AG04450 (cell line): ENCODE data around the gene RTP5. TPM values are rescaled to one million over a fixed set of nuclear protein-coding genes. Genes with fewer than 3 reads are reported as not detected.

Experiments used
- CTCF ChIA-PET: fragments of 300-600, 350-600 bp; formaldehyde crosslinking; extraction: SDS; loops from one replicate; lab custom pipeline; 2022; ENCODE audit warnings: antibody characterized with exemption, inconsistent platforms; lab: Charles Lee
- POLR2A ChIA-PET: fragments of 350-600 bp; formaldehyde crosslinking; extraction: SDS; loops from one replicate; lab custom pipeline; 2021; ENCODE audit warnings: antibody characterized with exemption, inconsistent platforms; lab: Yijun Ruan, JAX
- DNase-seq: peaks from one replicate; pipeline ENCODE4 v3.0.0-alpha.2; 2011; ENCODE audit warnings: low read depth, low spot score
- H3K27ac ChIP-seq: one replicate; pipeline ENCODE4 v1.5.1; 2012; ENCODE audit warnings: low read depth, low read length, control low read depth
- H3K27me3 ChIP-seq: one replicate; pipeline ENCODE4 v1.6.0; 2012; ENCODE audit warnings: low read length; ENCODE audit not compliant: control insufficient read depth, insufficient read depth
- H3K4me3 ChIP-seq: 2 replicates; pipeline ENCODE4 v1.5.1; 2011; ENCODE audit warnings: mild to moderate bottlenecking, low read depth, low read length, control low read depth
- H3K9me3 ChIP-seq: 2 replicates; pipeline ENCODE4 v1.5.1; 2012; ENCODE audit warnings: low read length; ENCODE audit not compliant: control insufficient read depth, insufficient read depth
- polyA plus RNA-seq: library from polyadenylated mRNA; depleted of rRNA; stranded (reverse); fragments of >200 nt; gene quantifications from 2 replicates; pipeline ENCODE4 v1.2.3, GENCODE V29; 2011
- TF ChIP-seq, protein P1 (sequence below): IDR thresholded peaks from 2 replicates; pipeline ENCODE4 v1.5.1; 2011; ENCODE audit warnings: low read depth, low read length, control low read depth, inconsistent platforms

The RTP5 gene
- polyA plus RNA-seq, 1 experiment, result not detected

DNA sequence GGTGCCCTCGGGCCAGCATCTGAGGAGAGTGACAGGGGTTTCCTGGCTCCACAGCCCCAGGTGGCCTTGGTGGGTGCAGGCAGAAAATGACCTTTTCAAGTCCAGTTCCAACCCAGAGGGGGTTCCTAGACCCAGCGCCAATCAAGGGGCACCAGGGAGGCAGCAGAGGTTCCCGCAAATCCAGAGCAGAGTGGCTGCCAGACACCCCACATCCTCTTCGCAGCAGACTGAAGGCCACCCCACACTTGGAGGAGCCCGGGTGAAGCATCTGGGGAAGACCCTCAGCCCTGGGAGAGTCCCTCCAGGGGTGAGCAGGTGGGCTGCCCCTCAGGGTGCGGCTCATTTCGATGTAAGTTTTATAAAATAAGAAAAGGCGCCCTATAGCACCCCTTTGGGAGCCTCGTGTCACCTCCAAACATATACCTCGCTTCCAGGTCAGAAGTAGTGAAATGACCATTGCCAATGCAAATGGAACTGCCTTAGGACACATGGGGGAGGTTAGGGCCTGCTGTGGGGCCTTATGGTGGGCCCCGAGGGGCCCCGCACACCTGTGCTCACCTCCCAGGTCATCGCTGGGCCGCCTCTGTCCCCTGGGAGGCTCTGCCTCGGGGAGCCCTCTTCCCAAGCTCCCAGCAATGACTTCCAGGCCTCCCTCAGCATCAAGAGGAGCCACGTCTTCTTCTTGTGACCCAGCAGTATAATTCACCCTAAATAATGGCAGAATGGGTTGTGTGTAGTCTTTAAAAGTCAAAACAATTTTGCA, 11.0 kb downstream of the RTP5 start:
- Histone ChIP-seq H3K27ac (no peak overlapping the region), H3K9me3 (peaks cover 3% of the 10 kb centered on the region; the same call in 1 of the 2 replicates), H3K27me3 (peaks cover 2% of the 10 kb centered on the region), H3K4me3 (peak overlapping the region; percentile 73)
- no peak for DNase-seq
- TF ChIP-seq, protein P1, sequence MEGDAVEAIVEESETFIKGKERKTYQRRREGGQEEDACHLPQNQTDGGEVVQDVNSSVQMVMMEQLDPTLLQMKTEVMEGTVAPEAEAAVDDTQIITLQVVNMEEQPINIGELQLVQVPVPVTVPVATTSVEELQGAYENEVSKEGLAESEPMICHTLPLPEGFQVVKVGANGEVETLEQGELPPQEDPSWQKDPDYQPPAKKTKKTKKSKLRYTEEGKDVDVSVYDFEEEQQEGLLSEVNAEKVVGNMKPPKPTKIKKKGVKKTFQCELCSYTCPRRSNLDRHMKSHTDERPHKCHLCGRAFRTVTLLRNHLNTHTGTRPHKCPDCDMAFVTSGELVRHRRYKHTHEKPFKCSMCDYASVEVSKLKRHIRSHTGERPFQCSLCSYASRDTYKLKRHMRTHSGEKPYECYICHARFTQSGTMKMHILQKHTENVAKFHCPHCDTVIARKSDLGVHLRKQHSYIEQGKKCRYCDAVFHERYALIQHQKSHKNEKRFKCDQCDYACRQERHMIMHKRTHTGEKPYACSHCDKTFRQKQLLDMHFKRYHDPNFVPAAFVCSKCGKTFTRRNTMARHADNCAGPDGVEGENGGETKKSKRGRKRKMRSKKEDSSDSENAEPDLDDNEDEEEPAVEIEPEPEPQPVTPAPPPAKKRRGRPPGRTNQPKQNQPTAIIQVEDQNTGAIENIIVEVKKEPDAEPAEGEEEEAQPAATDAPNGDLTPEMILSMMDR, result no peak
- POLR2A ChIA-PET, result no interaction called here
- CTCF ChIA-PET, result no interaction called here

DNA sequence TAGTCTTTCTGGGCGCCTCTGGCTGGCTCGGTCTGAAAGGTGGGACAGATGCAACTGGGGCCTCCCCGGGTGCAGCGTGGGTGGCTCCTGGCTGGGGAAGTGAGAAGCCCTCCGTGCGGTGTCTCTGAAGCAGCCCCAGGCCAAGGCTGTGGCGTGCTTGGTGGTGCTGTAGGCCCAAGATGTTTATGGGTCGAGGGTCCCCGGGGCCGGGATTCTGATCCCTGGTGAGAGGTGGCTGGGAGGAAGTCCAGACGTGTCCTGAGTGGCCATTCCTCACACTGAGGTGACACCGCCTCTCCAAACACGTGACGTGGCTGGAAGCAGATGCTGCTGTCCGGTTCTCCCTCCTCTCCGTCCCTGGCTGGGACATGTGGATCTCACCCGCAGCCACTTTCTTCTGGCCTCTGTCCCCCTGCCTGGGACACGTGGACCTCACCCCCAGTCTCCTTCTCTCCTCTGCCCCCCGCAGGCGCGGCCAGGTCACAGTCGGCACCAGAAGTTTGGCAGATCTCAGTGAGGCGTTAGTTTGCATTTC, 12.6 kb downstream of the RTP5 start:
- TF ChIP-seq, protein P1, result 0 out of 2 replicates have a peak, but pooled peaks have one; percentile 13
- DNase-seq, result no peak
- Histone ChIP-seq H3K9me3 (peaks cover 4% of the 10 kb centered on the region; the same call in 1 of the 2 replicates), H3K27ac (peak overlapping the region; percentile 80), H3K4me3 (peak overlapping the region; percentile 43), H3K27me3 (peaks cover 2% of the 10 kb centered on the region)
- ChIA-PET CTCF (no interaction called here), POLR2A (interaction anchor here (1.1 kb wide), 1 partner anchor 83 kb away, joined by 3 read pairs; no protein-coding TSS in a partner anchor)

DNA sequence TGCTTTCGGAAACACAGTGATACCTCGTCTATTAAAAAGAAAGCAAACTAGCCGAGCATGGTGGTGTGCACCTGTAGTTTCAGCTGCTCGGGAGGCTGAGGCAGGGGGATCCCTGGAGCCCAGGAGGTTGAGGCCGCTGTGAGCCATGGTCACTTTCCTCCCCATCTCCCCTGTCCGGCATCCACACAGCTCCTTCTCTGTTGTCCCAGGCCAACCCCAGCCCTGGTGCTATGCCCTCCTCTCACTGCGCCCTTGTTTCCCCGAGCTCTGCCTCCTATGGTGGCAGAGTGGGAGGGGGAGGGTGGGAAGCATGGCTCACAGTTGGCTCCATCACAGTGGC, 15.4 kb downstream of the RTP5 start:
- Histone ChIP-seq H3K27ac (no peak overlapping the region), H3K9me3 (peaks cover 12% of the 10 kb centered on the region; the same call in 1 of the 2 replicates), H3K4me3 (no peak overlapping the region), H3K27me3 (no peaks in the 10 kb centered on the region)
- TF ChIP-seq, protein P1, result no peak
- POLR2A ChIA-PET, result no interaction called here
- CTCF ChIA-PET, result interaction anchor here (0.5 kb wide), 1 partner anchor 184 kb away, joined by 4 read pairs; no protein-coding TSS in a partner anchor
- DNase-seq, result no peak

DNA sequence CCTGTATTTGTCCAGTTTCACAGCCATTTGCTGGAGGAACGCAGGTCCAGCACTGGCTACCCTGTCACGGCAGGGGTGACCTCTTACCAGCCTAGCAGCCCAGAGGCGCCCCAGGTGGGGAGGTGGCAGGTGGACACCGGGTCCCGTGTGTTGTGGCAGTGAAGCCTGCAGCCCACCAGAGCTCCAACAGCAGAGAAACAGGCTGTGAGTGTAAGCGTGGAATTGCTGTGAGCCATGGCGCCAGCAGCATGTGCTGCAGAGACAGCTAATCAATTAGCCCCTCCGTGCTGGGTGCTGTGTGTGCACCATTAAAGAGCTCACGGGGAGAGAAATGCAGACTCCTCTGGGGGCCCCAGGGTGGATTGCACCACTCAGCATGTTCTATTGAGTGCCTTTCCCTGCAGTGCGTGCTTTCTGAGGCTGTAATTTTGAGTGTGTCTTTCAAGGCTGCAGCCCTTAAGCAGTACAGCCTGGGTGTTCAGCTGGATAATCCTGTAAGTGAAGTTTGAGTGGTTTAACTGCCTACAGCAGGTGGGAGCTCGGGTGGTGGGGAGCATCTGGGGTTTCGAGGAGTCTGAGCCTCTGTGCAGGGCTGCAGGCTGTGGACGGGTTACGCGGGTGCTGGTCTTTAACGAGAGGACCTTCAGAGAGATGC, 15.9 kb downstream of the RTP5 start:
- no peak for DNase-seq
- CTCF ChIA-PET, result interaction anchor here (0.5 kb wide), 1 partner anchor 184 kb away, joined by 4 read pairs; no protein-coding TSS in a partner anchor
- POLR2A ChIA-PET, result no interaction called here
- TF ChIP-seq, protein P1, result no peak
- Histone ChIP-seq H3K27me3 (no peaks in the 10 kb centered on the region), H3K27ac (no peak overlapping the region), H3K9me3 (peaks cover 12% of the 10 kb centered on the region; the same call in 1 of the 2 replicates), H3K4me3 (no peak overlapping the region)
